Activated gamma-delta T cell treated with Interleukin-2 at 50 U/mL for 16 hours (primary cell): Measurements from ENCODE around the gene TET2.

Experiments
- DNase-seq: peaks from one replicate; pipeline ENCODE4 v3.0.0-alpha.2; 2020

TET2 gene

GRCh38 chr4:105146276-105147015 is at the start of gene TET2:
TET2 (plus strand) TSS chr4:105146876; CDS start chr4:105233943, 87,067 bp downstream.
- DNase-seq: peak; percentile 70

GRCh38 chr4:105102016-105102415 is 44.7 kb upstream of the TET2 start:
- no peak for DNase-seq

GRCh38 chr4:105106426-105106825 is 40.2 kb upstream of the TET2 start:
- DNase-seq: no peak

- DNase-seq: no peak
Observed at GRCh38 chr4:105107095-105107856, 39.4 kb upstream of the TET2 start.

GRCh38 chr4:105108971-105109370 is 37.7 kb upstream of the TET2 start:
- DNase-seq: no peak

- no peak for DNase-seq
Observed at GRCh38 chr4:105112274-105112673, 34.4 kb upstream of the TET2 start.

- DNase-seq: no peak
Observed at GRCh38 chr4:105113800-105114199, 32.9 kb upstream of the TET2 start.

GRCh38 chr4:105116616-105117319 is 29.9 kb upstream of the TET2 start:
- no peak for DNase-seq

GRCh38 chr4:105119356-105119755 is 27.3 kb upstream of the TET2 start:
- no peak for DNase-seq

GRCh38 chr4:105120626-105121025 is 26.1 kb upstream of the TET2 start:
- DNase-seq: no peak

GRCh38 chr4:105122350-105122749 is 24.3 kb upstream of the TET2 start:
- no peak for DNase-seq

- DNase-seq: no peak
Observed at GRCh38 chr4:105126311-105127169, 20.1 kb upstream of the TET2 start.

- no peak for DNase-seq
Observed at GRCh38 chr4:105127170-105127445, 19.6 kb upstream of the TET2 start.

GRCh38 chr4:105128208-105128607 is 18.5 kb upstream of the TET2 start:
- DNase-seq: no peak

GRCh38 chr4:105129286-105130040 is 17.2 kb upstream of the TET2 start:
- no peak for DNase-seq

- DNase-seq: no peak
Observed at GRCh38 chr4:105130945-105131344, 15.7 kb upstream of the TET2 start.

GRCh38 chr4:105133976-105134375 is 12.7 kb upstream of the TET2 start:
- DNase-seq: no peak

- DNase-seq: no peak
Observed at GRCh38 chr4:105135785-105136184, 10.9 kb upstream of the TET2 start.

- no peak for DNase-seq
Observed at GRCh38 chr4:105137121-105137875, 9.4 kb upstream of the TET2 start.

- DNase-seq: no peak
Observed at GRCh38 chr4:105139646-105140045, 7.0 kb upstream of the TET2 start.
